Activated CD8-positive, alpha-beta memory T cell treated with anti-CD3 and anti-CD28 coated beads, Interleukin-2, amount 50 U/mL, for 4 hours (primary cell): ENCODE measurements around the gene PLD2.
"Not testable (repeated sequence)": the region's sequence is repeated elsewhere in the genome, so short reads cannot be mapped to it uniquely, and the experiment has no call there.

Source experiments
- DNase-seq: peaks from one replicate; pipeline ENCODE4 v3.0.0-alpha.2; 2020

Gene PLD2

GRCh38 chr17:4859816-4860625 is 53.1 kb downstream of the PLD2 start:
- no peak for DNase-seq

- no peak for DNase-seq
Measured at GRCh38 chr17:4860651-4861050, 53.7 kb downstream of the PLD2 start.

- no peak for DNase-seq
Measured at GRCh38 chr17:4861052-4861451, 54.1 kb downstream of the PLD2 start.

GRCh38 chr17:4862720-4863119 is 55.8 kb downstream of the PLD2 start:
- no peak for DNase-seq

- DNase-seq: no peak
Measured at GRCh38 chr17:4863321-4863720, 56.4 kb downstream of the PLD2 start.

- DNase-seq: not testable (repeated sequence)
Measured at GRCh38 chr17:4867535-4867934, 60.6 kb downstream of the PLD2 start.

GRCh38 chr17:4869058-4869998 is 62.4 kb downstream of the PLD2 start:
- DNase-seq: not testable (repeated sequence)

GRCh38 chr17:4870855-4871254 is 63.9 kb downstream of the PLD2 start:
- no peak for DNase-seq

- no peak for DNase-seq
Measured at GRCh38 chr17:4872786-4873185, 65.8 kb downstream of the PLD2 start.
